Measurements from ENCODE around the gene SLC44A1. TPM values are rescaled to one million over a fixed set of nuclear protein-coding genes. Genes with fewer than 3 reads are reported as not detected.

SLC44A1 gene
- total RNA-seq, 6 donors from 2014 or later = 15.7 to 62.2 (median 44.6) TPM

DNA sequence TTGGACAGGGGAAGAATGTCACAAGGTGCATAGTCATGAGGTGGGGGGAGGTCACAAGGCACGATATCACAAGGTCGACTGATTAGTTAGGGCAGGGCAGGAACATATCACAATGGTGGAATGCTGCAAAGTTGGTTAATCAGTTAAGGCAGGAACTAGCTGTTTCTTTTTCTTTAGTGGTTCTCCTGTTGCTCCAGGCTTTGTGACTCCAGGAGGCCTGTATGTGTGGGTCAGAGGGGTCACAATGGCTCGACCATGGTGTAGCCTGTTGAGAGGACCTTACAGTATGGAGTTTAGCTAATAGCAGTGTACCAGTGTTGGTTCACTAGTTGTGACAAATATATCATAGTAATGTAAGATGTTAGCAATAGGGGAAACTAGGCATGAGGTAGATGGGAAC is 191.0 kb downstream of the SLC44A1 start:
- Histone ChIP-seq H3K27me3 (no peaks in the 10 kb centered on the region), H3K9me3 (no peaks in the 10 kb centered on the region), H3K4me1 (no peaks in the 10 kb centered on the region), H3K27ac (no peak overlapping the region), H3K4me3 (no peak overlapping the region), H3K36me3 (no peaks in the 10 kb centered on the region)
- WGBS, 2 donors = 92 to 95% methylated on average over 3 of the region's 3 CpGs
- ATAC-seq (ENCODE audit: low FRiP score in 2 of 2) = no peak
- DNase-seq = no peak
- no peak for TF ChIP-seq EP300 (IDR thresholded peaks at IDR 0.05)

DNA sequence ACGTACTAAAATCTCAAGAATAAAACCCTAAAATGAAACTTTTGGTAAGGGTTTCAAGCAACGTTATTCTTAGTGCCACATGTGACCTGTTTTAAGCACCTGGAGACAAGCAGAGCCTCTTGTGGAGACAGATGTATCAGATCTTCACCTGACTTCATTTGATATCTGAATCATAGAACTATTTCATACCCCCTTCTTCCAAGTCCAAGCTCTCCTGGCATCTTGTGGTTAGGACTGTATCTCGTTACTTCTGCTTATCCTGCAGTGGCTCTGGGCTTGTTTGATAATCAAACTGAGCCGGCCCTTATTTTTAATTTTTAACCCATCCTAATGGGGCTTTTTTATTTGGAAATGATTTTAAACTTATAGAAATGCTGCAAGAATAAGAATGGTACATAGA is 192.3 kb downstream of the SLC44A1 start:
- no peaks in the 10 kb centered on the region for H3K9me3 ChIP-seq
- no peak for DNase-seq
- H3K4me1 ChIP-seq = no peaks in the 10 kb centered on the region
- H3K27ac ChIP-seq = no peak overlapping the region
- ATAC-seq (ENCODE audit: low FRiP score in 2 of 2) = no peak
- no peaks in the 10 kb centered on the region for H3K27me3 ChIP-seq
- no peak overlapping the region for H3K4me3 ChIP-seq
- 83 to 84% methylated on average over 4 of the region's 4 CpGs for WGBS, 2 donors
- TF ChIP-seq, protein P1, sequence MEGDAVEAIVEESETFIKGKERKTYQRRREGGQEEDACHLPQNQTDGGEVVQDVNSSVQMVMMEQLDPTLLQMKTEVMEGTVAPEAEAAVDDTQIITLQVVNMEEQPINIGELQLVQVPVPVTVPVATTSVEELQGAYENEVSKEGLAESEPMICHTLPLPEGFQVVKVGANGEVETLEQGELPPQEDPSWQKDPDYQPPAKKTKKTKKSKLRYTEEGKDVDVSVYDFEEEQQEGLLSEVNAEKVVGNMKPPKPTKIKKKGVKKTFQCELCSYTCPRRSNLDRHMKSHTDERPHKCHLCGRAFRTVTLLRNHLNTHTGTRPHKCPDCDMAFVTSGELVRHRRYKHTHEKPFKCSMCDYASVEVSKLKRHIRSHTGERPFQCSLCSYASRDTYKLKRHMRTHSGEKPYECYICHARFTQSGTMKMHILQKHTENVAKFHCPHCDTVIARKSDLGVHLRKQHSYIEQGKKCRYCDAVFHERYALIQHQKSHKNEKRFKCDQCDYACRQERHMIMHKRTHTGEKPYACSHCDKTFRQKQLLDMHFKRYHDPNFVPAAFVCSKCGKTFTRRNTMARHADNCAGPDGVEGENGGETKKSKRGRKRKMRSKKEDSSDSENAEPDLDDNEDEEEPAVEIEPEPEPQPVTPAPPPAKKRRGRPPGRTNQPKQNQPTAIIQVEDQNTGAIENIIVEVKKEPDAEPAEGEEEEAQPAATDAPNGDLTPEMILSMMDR (IDR thresholded peaks at IDR 0.05) = no peak
- TF ChIP-seq POLR2A (IDR thresholded peaks at IDR 0.05) (no peak), POLR2AphosphoS5 (IDR thresholded peaks at IDR 0.05) (no peak), EP300 (IDR thresholded peaks at IDR 0.05) (no peak)
- no peaks in the 10 kb centered on the region for H3K36me3 ChIP-seq

DNA sequence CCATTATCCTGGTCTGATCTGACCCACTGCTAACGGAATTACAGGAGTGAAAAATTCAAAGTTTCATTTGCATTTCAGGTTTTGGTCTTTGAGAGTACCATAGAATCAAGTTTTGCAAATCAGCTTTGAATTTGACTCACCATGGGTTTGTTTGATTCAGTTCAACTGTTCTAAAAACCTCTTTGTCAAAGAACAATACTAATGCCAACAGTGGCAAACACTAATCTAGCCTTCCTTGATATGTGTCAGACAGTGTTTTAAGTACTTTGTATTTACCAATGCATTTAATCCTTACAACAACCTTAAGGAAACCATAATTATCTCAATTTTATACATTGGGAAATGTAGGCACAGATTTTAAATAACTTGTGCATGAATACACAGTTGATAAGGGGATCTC is 193.3 kb downstream of the SLC44A1 start:
- Histone ChIP-seq H3K4me1 (no peaks in the 10 kb centered on the region), H3K4me3 (no peak overlapping the region), H3K27ac (no peak overlapping the region), H3K27me3 (no peaks in the 10 kb centered on the region), H3K9me3 (no peaks in the 10 kb centered on the region), H3K36me3 (no peaks in the 10 kb centered on the region)
- ATAC-seq (ENCODE audit: low FRiP score in 2 of 2) (no peak), DNase-seq (no peak)
- 80 to 92% methylated on average over 1 of the region's 1 CpG for WGBS, 2 donors
- TF ChIP-seq, protein P1 (IDR thresholded peaks at IDR 0.05) = no peak
- TF ChIP-seq EP300 (IDR thresholded peaks at IDR 0.05) (no peak), POLR2AphosphoS5 (IDR thresholded peaks at IDR 0.05) (no peak), POLR2A (IDR thresholded peaks at IDR 0.05) (no peak)

DNA sequence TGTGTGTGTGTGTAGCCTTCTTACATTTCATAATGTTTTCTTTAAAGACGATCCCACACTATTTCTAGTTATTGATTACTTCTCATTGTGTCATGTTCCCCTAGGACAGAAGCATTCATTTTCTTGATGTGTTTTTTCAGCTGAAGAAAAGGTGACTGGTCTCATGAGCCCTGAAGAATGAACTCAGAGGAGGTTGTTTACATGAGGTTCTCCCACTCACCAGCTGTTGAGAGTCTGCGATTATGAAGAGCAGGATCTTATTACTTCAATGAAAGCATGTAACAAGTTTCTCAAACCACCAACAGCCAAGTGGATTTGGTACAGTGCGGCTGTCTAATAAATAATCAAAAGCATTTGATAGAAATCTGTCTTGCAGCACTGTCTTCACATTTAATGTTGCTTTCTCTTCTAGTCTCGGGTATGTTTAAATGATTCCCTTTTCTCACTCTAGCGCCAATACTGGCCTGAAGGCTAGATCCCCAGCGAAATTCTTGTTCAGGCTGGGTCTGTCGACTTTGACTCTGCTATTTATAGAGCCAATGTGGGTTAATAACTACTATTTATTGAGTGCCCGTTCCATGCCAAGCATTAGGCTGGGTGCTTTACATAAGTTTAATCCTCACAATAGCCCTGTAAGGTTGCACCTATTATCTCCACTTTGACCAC is 193.8 kb downstream of the SLC44A1 start:
- H3K27me3 ChIP-seq = no peaks in the 10 kb centered on the region

DNA sequence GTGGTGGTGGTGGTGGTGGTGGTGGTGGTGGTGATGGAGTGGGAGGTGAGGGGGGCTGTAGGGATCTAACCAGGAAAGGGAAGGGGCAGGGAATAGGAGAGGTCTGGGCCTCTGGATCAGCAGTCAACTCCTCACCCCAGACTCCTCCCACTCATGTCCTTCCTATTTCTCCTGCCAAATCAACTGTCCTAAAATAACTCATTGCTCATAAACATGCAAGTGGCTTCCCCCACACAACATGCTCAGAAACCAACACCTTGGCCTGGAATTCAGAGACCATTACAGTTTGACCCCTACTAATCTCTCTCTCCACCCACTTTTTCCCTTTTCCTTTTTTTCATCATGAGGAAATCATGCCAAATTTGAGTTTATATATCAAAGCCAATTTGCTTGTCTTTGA is 195.0 kb downstream of the SLC44A1 start:
- TF ChIP-seq POLR2AphosphoS5 (IDR thresholded peaks at IDR 0.05) (no peak), POLR2A (IDR thresholded peaks at IDR 0.05) (no peak), EP300 (IDR thresholded peaks at IDR 0.05) (no peak)
- TF ChIP-seq, protein P1 (IDR thresholded peaks at IDR 0.05) = no peak
- Histone ChIP-seq H3K9me3 (no peaks in the 10 kb centered on the region), H3K4me1 (no peaks in the 10 kb centered on the region), H3K36me3 (no peaks in the 10 kb centered on the region), H3K27me3 (no peaks in the 10 kb centered on the region), H3K27ac (no peak overlapping the region), H3K4me3 (no peak overlapping the region)
- ATAC-seq (ENCODE audit: low FRiP score in 2 of 2) = no peak
- DNase-seq = no peak

More for the DNA sequence above, 193.8 kb downstream of the SLC44A1 start:
- DNase-seq = no peak
- Histone ChIP-seq H3K27ac (no peak overlapping the region), H3K4me3 (no peak overlapping the region), H3K4me1 (no peaks in the 10 kb centered on the region), H3K36me3 (no peaks in the 10 kb centered on the region), H3K9me3 (no peaks in the 10 kb centered on the region)
- 64 to 68% methylated on average over 8 of the region's 8 CpGs for WGBS, 2 donors
- TF ChIP-seq EP300 (IDR thresholded peaks at IDR 0.05) (no peak), POLR2A (IDR thresholded peaks at IDR 0.05) (no peak)
- TF ChIP-seq, protein P1 (IDR thresholded peaks at IDR 0.05) = no peak
- no peak for ATAC-seq (ENCODE audit: low FRiP score in 2 of 2)

Data from upper lobe of left lung (tissue), 6 donors.